ENCODE results near the gene SLC22A14. TPM values are rescaled to one million over a fixed set of nuclear protein-coding genes. Genes with fewer than 3 reads are reported as not detected.

SLC22A14 gene
- total RNA-seq, 3 donors from 2014 or later = 0.12 to 0.16 TPM; not detected in 1

- Histone ChIP-seq H3K4me3 (no peak overlapping the region), H3K4me1 (ENCODE audit: low read depth) (no peaks in the 10 kb centered on the region), H3K36me3 (ENCODE audit: low read depth) (no peaks in the 10 kb centered on the region), H3K9me3 (no peaks in the 10 kb centered on the region)
- DNase-seq (no peak), ATAC-seq (no peak)
- intact Hi-C loops (cut with DNase I, micrococcal nuclease) = no loop called here
- TF ChIP-seq CTCF (IDR thresholded peaks at IDR 0.05) = no peak
Measured at GRCh38 chr3:38245930-38246329, 36.2 kb upstream of the SLC22A14 start.

- DNase-seq (no peak), ATAC-seq (peak; percentile 51)
Measured at GRCh38 chr3:38247366-38248035, 34.6 kb upstream of the SLC22A14 start.

GRCh38 chr3:38250198-38250597 is 31.9 kb upstream of the SLC22A14 start:
- H3K9me3 ChIP-seq = no peaks in the 10 kb centered on the region
- TF ChIP-seq CTCF (IDR thresholded peaks at IDR 0.05) = no peak
- DNase-seq (no peak), ATAC-seq (no peak)
- intact Hi-C loops (cut with DNase I, micrococcal nuclease) = no loop called here
- peaks cover 8% of the 10 kb centered on the region for H3K36me3 ChIP-seq (ENCODE audit: low read depth)
- H3K4me3 ChIP-seq = no peak overlapping the region
- H3K4me1 ChIP-seq (ENCODE audit: low read depth) = no peaks in the 10 kb centered on the region

More at GRCh38 chr3:38247366-38248035, 34.6 kb upstream of the SLC22A14 start:
- Histone ChIP-seq H3K9me3 (no peaks in the 10 kb centered on the region), H3K4me1 (ENCODE audit: low read depth) (no peaks in the 10 kb centered on the region), H3K4me3 (no peak overlapping the region), H3K36me3 (ENCODE audit: low read depth) (peaks cover under 1% of the 10 kb centered on the region)
- no peak for TF ChIP-seq CTCF (IDR thresholded peaks at IDR 0.05)
- intact Hi-C loops (cut with DNase I, micrococcal nuclease) = no loop called here

GRCh38 chr3:38251197-38251596 is 30.9 kb upstream of the SLC22A14 start:
- Histone ChIP-seq H3K4me3 (no peak overlapping the region), H3K9me3 (no peaks in the 10 kb centered on the region), H3K4me1 (ENCODE audit: low read depth) (no peaks in the 10 kb centered on the region), H3K36me3 (ENCODE audit: low read depth) (peaks cover 8% of the 10 kb centered on the region)
- ATAC-seq (no peak), DNase-seq (no peak)
- intact Hi-C loops (cut with DNase I, micrococcal nuclease) = no loop called here
- TF ChIP-seq CTCF (IDR thresholded peaks at IDR 0.05) = no peak

- Histone ChIP-seq H3K36me3 (ENCODE audit: low read depth) (peaks cover 8% of the 10 kb centered on the region), H3K4me1 (ENCODE audit: low read depth) (no peaks in the 10 kb centered on the region)
- ATAC-seq = no peak
Measured at GRCh38 chr3:38253704-38254103, 28.4 kb upstream of the SLC22A14 start.

More at GRCh38 chr3:38253704-38254103, 28.4 kb upstream of the SLC22A14 start:
- Histone ChIP-seq H3K4me3 (no peak overlapping the region), H3K9me3 (no peaks in the 10 kb centered on the region)
- no peak for TF ChIP-seq CTCF (IDR thresholded peaks at IDR 0.05)
- no peak for DNase-seq
- intact Hi-C loops (cut with DNase I, micrococcal nuclease) = no loop called here
